Measurements from ENCODE around the gene CA6.

CA6 gene

DNA sequence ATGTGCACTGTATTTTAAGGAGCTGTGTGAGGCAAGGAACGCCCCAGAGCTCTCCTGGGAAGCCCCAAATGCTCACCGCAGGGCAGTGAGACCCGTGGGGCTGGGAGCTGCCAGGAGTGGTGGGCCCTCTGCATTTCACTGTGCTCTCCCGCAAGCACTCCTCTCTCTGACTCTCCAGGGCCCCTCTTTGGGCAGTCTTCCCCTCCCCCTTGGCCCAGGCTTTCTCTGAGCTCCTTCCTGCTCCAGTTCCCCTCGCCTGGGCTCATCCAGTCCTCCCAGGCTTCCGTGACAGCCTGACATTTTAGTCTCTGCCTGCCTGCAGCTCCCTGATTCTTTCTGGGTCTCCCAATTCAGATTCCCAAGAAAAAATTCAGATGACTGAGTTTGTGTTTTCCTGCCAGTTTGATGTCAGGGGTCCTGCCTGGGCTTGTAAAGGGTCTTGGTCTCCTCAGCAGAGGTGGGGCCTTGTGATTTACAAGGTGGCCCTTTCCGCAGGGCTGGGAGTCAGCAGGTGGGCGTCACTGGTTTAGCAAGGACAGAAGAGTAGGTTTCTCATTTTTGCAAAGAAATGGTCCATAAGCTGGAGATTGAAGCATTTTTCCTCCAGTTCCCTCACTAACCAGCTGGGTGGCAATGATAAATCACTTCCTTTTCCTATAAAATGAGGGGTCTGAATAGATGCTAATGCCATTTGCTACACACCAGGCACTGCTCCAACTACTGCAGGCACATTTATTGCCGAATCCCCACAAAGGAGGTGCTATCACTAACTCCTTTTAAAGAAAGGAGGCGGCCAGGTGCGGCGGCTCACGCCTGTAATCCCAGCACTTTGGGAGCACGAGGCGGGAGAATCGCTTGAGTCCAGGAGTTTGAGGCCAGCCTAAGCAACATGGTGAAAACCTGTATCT is 1.9 kb upstream of the CA6 start:
- DNase-seq (ENCODE audit: insufficient read length, low spot score) = no peak
- TF ChIP-seq, protein P1, sequence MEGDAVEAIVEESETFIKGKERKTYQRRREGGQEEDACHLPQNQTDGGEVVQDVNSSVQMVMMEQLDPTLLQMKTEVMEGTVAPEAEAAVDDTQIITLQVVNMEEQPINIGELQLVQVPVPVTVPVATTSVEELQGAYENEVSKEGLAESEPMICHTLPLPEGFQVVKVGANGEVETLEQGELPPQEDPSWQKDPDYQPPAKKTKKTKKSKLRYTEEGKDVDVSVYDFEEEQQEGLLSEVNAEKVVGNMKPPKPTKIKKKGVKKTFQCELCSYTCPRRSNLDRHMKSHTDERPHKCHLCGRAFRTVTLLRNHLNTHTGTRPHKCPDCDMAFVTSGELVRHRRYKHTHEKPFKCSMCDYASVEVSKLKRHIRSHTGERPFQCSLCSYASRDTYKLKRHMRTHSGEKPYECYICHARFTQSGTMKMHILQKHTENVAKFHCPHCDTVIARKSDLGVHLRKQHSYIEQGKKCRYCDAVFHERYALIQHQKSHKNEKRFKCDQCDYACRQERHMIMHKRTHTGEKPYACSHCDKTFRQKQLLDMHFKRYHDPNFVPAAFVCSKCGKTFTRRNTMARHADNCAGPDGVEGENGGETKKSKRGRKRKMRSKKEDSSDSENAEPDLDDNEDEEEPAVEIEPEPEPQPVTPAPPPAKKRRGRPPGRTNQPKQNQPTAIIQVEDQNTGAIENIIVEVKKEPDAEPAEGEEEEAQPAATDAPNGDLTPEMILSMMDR (IDR thresholded peaks at IDR 0.05; ENCODE audit: insufficient read depth, missing control alignments) = no peak
- no peak for FAIRE-seq

DNA sequence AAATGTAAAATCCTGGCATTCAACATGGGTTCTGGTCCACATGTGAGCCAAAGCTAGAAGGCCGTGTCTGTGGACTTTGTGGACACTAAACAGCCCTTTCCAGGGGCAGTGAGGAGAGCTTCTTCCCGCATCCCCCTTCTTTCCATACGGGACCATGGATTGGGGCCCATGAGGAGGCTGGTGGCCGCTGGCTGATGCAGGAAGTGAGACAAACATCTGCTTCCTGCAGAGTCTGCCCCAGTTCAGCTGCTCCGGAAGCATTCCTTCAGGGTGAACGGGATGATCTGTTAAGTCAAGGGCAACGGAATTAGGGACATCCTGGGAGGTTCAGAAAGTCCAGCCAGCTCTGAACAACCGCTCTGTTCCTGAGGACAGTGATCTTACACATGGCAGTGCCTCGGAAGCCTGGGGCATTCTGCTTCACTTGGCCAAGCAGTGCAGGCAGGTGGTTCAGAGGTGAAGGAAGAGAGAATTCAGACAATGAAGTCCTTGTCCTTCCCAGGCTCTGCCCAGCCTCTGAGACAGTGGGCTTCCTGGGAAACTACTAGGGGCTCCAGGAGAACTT is 1.5 kb downstream of the CA6 start:
- DNase-seq (ENCODE audit: insufficient read length, low spot score) (no peak), FAIRE-seq (no peak)
- TF ChIP-seq, protein P1 (IDR thresholded peaks at IDR 0.05; ENCODE audit: insufficient read depth, missing control alignments) = no peak

DNA sequence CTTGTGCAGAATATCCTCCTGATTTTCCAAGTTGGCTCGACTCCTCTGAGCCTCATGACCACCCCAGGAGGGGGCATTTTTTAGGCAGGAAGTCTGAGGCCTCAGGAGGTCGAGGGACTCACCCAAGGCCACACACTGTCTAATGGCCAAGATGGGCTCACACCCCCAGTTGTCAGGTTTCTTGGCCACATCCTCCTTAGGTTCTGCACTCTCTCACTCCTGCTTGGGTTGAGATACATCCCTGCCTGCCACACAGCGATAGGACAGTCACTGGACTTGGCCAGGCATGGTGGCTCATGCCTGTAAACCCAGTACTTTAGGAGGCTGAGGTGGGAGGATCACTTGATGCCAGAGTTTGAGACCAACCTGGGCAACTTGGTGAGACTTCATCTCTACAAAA is 4.6 kb downstream of the CA6 start:
- TF ChIP-seq, protein P1 (IDR thresholded peaks at IDR 0.05; ENCODE audit: insufficient read depth, missing control alignments) = no peak
- FAIRE-seq (no peak), DNase-seq (ENCODE audit: insufficient read length, low spot score) (no peak)

DNA sequence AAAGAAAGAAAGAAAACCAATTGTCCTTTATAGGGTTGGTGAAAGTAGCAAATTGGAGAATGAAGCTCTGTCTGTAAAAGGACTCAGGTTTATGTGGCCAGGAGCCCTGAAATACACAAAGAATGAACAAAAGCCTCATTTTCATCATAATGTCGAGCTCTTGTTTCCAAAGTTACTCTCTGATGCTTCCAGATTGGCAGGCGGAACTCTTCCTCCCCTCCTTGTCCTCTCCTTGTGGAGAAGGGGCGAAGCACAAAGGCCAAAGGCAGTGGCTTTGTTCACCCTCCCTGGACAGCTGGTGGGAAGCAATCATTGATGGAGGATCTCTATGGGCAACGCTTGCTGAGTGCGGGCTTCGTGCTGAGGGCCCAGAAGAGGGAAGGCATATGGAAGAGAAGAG is 5.6 kb downstream of the CA6 start:
- no peak for FAIRE-seq
- TF ChIP-seq, protein P1 (IDR thresholded peaks at IDR 0.05; ENCODE audit: insufficient read depth, missing control alignments) = no peak
- DNase-seq (ENCODE audit: insufficient read length, low spot score) = no peak

DNA sequence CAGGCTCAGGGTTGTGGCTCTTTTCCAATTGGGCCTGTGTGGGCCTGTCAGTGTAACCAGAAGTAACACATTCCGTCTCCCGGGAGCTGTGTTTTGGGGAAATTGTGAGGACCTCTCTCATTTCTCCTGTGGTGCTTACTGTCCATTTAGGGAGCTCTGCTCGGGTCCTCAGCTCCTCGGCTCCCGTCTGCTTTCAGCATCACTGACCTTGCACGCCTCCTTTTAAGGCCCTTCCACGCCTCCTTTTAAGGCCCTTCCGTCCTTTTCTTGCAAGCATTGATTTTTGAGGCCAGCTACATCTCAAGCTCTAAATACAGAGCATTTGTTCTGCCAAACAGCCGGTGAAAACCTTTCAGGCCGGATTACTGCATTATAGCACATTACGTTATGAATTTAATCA is 9.7 kb downstream of the CA6 start:
- TF ChIP-seq, protein P1 (IDR thresholded peaks at IDR 0.05; ENCODE audit: insufficient read depth, missing control alignments) = no peak
- FAIRE-seq = no peak
- no peak for DNase-seq (ENCODE audit: insufficient read length, low spot score)

DNA sequence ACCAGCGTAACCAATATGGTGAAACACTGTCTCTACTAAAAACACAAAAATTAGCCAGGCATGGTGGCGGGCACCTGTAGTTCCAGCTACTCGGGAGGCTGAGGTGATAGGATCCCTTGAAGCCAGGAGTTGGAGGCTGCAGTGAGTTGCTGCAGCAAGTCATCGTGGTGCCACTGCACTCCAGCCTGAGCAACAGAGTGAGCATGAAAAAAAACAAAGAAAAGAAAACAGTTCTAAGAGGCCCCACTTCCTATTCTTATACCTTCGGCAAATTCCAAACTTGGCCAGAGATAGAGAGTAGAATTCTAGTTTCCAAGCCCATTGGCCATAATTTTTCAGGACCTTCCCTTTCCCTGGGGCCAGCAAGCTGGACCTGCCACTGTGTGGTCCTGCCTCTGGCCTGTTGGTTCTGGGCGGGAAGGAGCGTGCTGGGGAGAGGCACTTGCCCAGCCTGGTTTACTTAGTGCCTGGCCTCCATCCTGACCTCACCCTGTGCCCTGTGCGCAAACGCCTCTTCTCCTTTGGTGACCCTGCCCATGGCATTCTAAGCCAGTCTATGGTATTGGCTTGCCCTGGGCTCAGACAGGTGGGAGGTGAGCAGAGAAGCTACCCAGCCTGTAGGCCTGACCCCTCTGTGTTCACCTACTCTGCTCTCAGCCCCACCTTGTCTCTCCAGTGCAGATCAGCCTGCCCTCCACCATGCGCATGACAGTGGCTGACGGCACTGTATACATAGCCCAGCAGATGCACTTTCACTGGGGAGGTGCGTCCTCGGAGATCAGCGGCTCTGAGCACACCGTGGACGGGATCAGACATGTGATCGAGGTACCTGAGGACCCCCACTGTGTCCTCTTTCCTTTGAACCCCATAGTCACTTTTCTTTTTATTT is 11.0 kb downstream of the CA6 start:
- FAIRE-seq (no peak), DNase-seq (ENCODE audit: insufficient read length, low spot score) (no peak)
- TF ChIP-seq, protein P1 (IDR thresholded peaks at IDR 0.05; ENCODE audit: insufficient read depth, missing control alignments) = no peak

Measured in D721Med (cell line).